HG02973 (cell line): ENCODE results near the gene TBX5.
"Not testable (repeated sequence)": the region's sequence is repeated elsewhere in the genome, so short reads cannot be mapped to it uniquely, and the experiment has no call there.

Experiments
- ATAC-seq: cut with Tn5 transposase; IDR thresholded peaks from one replicate; pipeline ENCODE4 v1.9.1; 2021; ENCODE audit warnings: moderate library complexity; ENCODE audit not compliant: unreplicated experiment

TBX5 gene

GRCh38 chr12:114391088-114391487 lies 14.9 kb downstream of the TBX5 start:
- ATAC-seq: no peak

GRCh38 chr12:114384739-114385138 lies 21.2 kb downstream of the TBX5 start:
- no peak for ATAC-seq

- ATAC-seq: no peak
Measured at GRCh38 chr12:114381177-114381576, 24.8 kb downstream of the TBX5 start.

- ATAC-seq: no peak
Measured at GRCh38 chr12:114371733-114372132, 34.2 kb downstream of the TBX5 start.

GRCh38 chr12:114371250-114371649 lies 34.7 kb downstream of the TBX5 start:
- no peak for ATAC-seq

GRCh38 chr12:114368685-114369452 lies 37.1 kb downstream of the TBX5 start:
- no peak for ATAC-seq

- ATAC-seq: no peak
Measured at GRCh38 chr12:114361992-114362391, 44.0 kb downstream of the TBX5 start.

- no peak for ATAC-seq
Measured at GRCh38 chr12:114361545-114361944, 44.4 kb downstream of the TBX5 start.

GRCh38 chr12:114360485-114360884 lies 45.5 kb downstream of the TBX5 start:
- no peak for ATAC-seq

- no peak for ATAC-seq
Measured at GRCh38 chr12:114355389-114356088, 50.4 kb downstream of the TBX5 start.

- not testable (repeated sequence) for ATAC-seq
Measured at GRCh38 chr12:114349239-114349638, 56.7 kb downstream of the TBX5 start.

- no peak for ATAC-seq
Measured at GRCh38 chr12:114347861-114348260, 58.1 kb downstream of the TBX5 start.

GRCh38 chr12:114344831-114345230 lies 61.1 kb downstream of the TBX5 start:
- no peak for ATAC-seq

GRCh38 chr12:114344303-114344663 lies 61.7 kb downstream of the TBX5 start:
- no peak for ATAC-seq

GRCh38 chr12:114343585-114344302 lies 62.2 kb downstream of the TBX5 start:
- ATAC-seq: no peak

- ATAC-seq: no peak
Measured at GRCh38 chr12:114342656-114343055, 63.3 kb downstream of the TBX5 start.

- no peak for ATAC-seq
Measured at GRCh38 chr12:114341635-114342034, 64.3 kb downstream of the TBX5 start.

GRCh38 chr12:114340231-114340630 lies 65.7 kb downstream of the TBX5 start:
- ATAC-seq: no peak

GRCh38 chr12:114339626-114340025 lies 66.3 kb downstream of the TBX5 start:
- ATAC-seq: no peak

GRCh38 chr12:114335607-114336006 lies 70.3 kb downstream of the TBX5 start:
- ATAC-seq: no peak

- no peak for ATAC-seq
Measured at GRCh38 chr12:114334395-114334794, 71.5 kb downstream of the TBX5 start.

- no peak for ATAC-seq
Measured at GRCh38 chr12:114328292-114328691, 77.7 kb downstream of the TBX5 start.
